Uterus (tissue), 2 donors: ENCODE data around the gene CD46.
"Not testable (repeated sequence)": the region's sequence is repeated elsewhere in the genome, so short reads cannot be mapped to it uniquely, and the experiment has no call there.

Experiments used
- POLR2A ChIP-seq, 2 donors: fragments of 450-650 bp; IDR thresholded peaks; one replicate each; pipeline ENCODE4 v1.6.1; 2016; ENCODE audit warnings: antibody characterized with exemption in 2 of 2, mild to moderate bottlenecking in 1 of 2, moderate library complexity in 1 of 2
- TF ChIP-seq, protein P1 (sequence below), 4 experiments: fragments of 200-600 bp in 2 of 4; fragments of 450-650 bp in 2 of 4; sonication (generic) in 2 of 4; IDR thresholded peaks; one replicate each; pipeline ENCODE4 v1.5.1; 2016 to 2019; ENCODE audit warnings: antibody characterized with exemption in 4 of 4, mild to moderate bottlenecking in 2 of 4, moderate library complexity in 1 of 4

DNA sequence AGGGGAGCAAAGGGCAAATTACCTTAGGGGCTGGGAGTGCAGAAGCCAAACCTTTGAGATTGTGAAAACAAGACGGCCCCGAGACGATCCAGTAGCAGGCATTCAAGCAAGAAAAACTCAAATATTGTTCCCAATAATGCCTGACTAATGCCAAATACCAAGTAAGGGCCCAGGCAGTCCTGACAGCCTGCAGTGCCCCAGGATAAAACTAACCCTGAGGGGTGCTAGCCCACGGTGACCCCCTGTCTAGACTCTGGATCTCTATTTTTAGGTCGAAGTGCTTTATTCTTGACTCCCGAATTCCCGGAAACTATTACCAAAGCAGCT lies 428 bp upstream of the CD46 start:
- TF ChIP-seq, protein P1, sequence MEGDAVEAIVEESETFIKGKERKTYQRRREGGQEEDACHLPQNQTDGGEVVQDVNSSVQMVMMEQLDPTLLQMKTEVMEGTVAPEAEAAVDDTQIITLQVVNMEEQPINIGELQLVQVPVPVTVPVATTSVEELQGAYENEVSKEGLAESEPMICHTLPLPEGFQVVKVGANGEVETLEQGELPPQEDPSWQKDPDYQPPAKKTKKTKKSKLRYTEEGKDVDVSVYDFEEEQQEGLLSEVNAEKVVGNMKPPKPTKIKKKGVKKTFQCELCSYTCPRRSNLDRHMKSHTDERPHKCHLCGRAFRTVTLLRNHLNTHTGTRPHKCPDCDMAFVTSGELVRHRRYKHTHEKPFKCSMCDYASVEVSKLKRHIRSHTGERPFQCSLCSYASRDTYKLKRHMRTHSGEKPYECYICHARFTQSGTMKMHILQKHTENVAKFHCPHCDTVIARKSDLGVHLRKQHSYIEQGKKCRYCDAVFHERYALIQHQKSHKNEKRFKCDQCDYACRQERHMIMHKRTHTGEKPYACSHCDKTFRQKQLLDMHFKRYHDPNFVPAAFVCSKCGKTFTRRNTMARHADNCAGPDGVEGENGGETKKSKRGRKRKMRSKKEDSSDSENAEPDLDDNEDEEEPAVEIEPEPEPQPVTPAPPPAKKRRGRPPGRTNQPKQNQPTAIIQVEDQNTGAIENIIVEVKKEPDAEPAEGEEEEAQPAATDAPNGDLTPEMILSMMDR (IDR thresholded peaks at IDR 0.05): not testable (repeated sequence)
- not testable (repeated sequence) for TF ChIP-seq POLR2A (IDR thresholded peaks at IDR 0.05)
